Measurements from ENCODE around the gene UBR4.
A peak's percentile ranks its signal among the peaks of the same experiment; 100 is the strongest.
"Not testable (repeated sequence)": the region's sequence is repeated elsewhere in the genome, so short reads cannot be mapped to it uniquely, and the experiment has no call there.

Gene UBR4

GRCh38 chr1:19220080-19220846 lies 10.2 kb upstream of the UBR4 start:
- DNase-seq (ENCODE audit: low read depth, low spot score): peak; percentile 5

GRCh38 chr1:19219451-19219850 lies 9.4 kb upstream of the UBR4 start:
- no peak for DNase-seq (ENCODE audit: low read depth, low spot score)

- not testable (repeated sequence) for DNase-seq (ENCODE audit: low read depth, low spot score)
These were observed 6.5 kb upstream of the UBR4 start for GRCh38 chr1:19216585-19216984.

- DNase-seq (ENCODE audit: low read depth, low spot score): no peak
These were observed 3.5 kb upstream of the UBR4 start for GRCh38 chr1:19213580-19213979.

GRCh38 chr1:19212167-19212566 lies 2.1 kb upstream of the UBR4 start:
- no peak for DNase-seq (ENCODE audit: low read depth, low spot score)

GRCh38 chr1:19210772-19211549 lies 895 bp upstream of the UBR4 start:
- peak; percentile 49 for DNase-seq (ENCODE audit: low read depth, low spot score)

- DNase-seq (ENCODE audit: low read depth, low spot score): peak; percentile 70
These were observed 552 bp downstream of the UBR4 start for GRCh38 chr1:19209439-19209989.

GRCh38 chr1:19208710-19209438 lies 1.2 kb downstream of the UBR4 start:
- DNase-seq (ENCODE audit: low read depth, low spot score): no peak

GRCh38 chr1:19206947-19207346 lies 3.1 kb downstream of the UBR4 start:
- DNase-seq (ENCODE audit: low read depth, low spot score): no peak

GRCh38 chr1:19205845-19206244 lies 4.2 kb downstream of the UBR4 start:
- DNase-seq (ENCODE audit: low read depth, low spot score): no peak

- no peak for DNase-seq (ENCODE audit: low read depth, low spot score)
These were observed 4.7 kb downstream of the UBR4 start for GRCh38 chr1:19205403-19205802.

- no peak for DNase-seq (ENCODE audit: low read depth, low spot score)
These were observed 5.4 kb downstream of the UBR4 start for GRCh38 chr1:19204446-19205266.

- DNase-seq (ENCODE audit: low read depth, low spot score): no peak
These were observed 6.6 kb downstream of the UBR4 start for GRCh38 chr1:19203440-19203839.

- no peak for DNase-seq (ENCODE audit: low read depth, low spot score)
These were observed 7.7 kb downstream of the UBR4 start for GRCh38 chr1:19202396-19202795.

GRCh38 chr1:19199969-19200604 lies 10.0 kb downstream of the UBR4 start:
- DNase-seq (ENCODE audit: low read depth, low spot score): no peak

GRCh38 chr1:19199329-19199968 lies 10.6 kb downstream of the UBR4 start:
- no peak for DNase-seq (ENCODE audit: low read depth, low spot score)

- DNase-seq (ENCODE audit: low read depth, low spot score): no peak
These were observed 11.2 kb downstream of the UBR4 start for GRCh38 chr1:19198820-19199219.

- DNase-seq (ENCODE audit: low read depth, low spot score): no peak
These were observed 12.2 kb downstream of the UBR4 start for GRCh38 chr1:19197845-19198244.

- DNase-seq (ENCODE audit: low read depth, low spot score): no peak
These were observed 13.7 kb downstream of the UBR4 start for GRCh38 chr1:19196331-19196730.

GRCh38 chr1:19193004-19193403 lies 17.1 kb downstream of the UBR4 start:
- DNase-seq (ENCODE audit: low read depth, low spot score): no peak
